Gastrocnemius medialis (tissue), 4 donors: ENCODE results near the gene GASK1A.

Experiments used
- POLR2A ChIP-seq, 2 donors: fragments of 450-650 bp; IDR thresholded peaks; one replicate each; pipeline ENCODE4 v1.6.1; 2017; ENCODE audit warnings: antibody characterized with exemption in 2 of 2, mild to moderate bottlenecking in 2 of 2, moderate library complexity in 2 of 2
- TF ChIP-seq, protein P1 (sequence below), 5 experiments: fragments of 450-650 bp in 3 of 5; fragments of 200-600 bp in 2 of 5; sonication (generic) in 2 of 5; IDR thresholded peaks in 4 of 5; conservative IDR thresholded peaks in 1 of 5; 1 replicate in 4 of 5; 2 replicates in 1 of 5; pipeline ENCODE4 v1.5.1; 2016 to 2019; ENCODE audit warnings: antibody characterized with exemption in 5 of 5, mild to moderate bottlenecking in 3 of 5, moderate library complexity in 3 of 5

DNA sequence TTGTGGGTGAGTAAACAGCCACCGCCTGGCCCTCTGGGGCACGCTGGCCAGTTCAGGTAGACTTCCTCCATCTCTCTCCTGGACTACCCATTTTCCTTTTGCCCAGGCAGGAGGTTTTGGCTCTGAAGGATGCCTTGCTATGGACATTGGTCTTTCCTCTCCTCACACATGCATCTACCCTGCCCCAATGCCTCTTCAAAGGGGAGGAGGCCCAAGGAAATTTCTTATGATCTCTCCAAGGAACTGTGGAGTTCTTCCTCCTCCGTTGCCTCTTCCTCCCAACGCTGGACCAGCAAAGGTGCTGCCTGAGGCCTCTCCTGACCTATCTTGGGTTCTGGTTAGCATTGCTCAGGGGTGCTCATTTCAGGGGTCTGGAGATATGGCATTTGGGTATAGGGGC, 93.2 kb downstream of the GASK1A start:
- TF ChIP-seq, protein P1, sequence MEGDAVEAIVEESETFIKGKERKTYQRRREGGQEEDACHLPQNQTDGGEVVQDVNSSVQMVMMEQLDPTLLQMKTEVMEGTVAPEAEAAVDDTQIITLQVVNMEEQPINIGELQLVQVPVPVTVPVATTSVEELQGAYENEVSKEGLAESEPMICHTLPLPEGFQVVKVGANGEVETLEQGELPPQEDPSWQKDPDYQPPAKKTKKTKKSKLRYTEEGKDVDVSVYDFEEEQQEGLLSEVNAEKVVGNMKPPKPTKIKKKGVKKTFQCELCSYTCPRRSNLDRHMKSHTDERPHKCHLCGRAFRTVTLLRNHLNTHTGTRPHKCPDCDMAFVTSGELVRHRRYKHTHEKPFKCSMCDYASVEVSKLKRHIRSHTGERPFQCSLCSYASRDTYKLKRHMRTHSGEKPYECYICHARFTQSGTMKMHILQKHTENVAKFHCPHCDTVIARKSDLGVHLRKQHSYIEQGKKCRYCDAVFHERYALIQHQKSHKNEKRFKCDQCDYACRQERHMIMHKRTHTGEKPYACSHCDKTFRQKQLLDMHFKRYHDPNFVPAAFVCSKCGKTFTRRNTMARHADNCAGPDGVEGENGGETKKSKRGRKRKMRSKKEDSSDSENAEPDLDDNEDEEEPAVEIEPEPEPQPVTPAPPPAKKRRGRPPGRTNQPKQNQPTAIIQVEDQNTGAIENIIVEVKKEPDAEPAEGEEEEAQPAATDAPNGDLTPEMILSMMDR (IDR thresholded peaks at IDR 0.05 in 4 of 5, conservative IDR thresholded peaks at IDR 0.05 in 1 of 5), result no peak
- no peak for TF ChIP-seq POLR2A (IDR thresholded peaks at IDR 0.05)
